Hepatocyte (in vitro differentiated cells): Measurements from ENCODE around the gene BCL2.

Experiments
- EZH2 ChIP-seq: fragments of 200-600 bp; sonication (generic); IDR thresholded peaks from 2 replicates; pipeline ENCODE4 v1.6.1; 2016; ENCODE audit warnings: antibody characterized with exemption, mild to moderate bottlenecking, borderline replicate concordance
- EZH2phosphoT487 ChIP-seq: fragments of 200-600 bp; sonication (generic); IDR thresholded peaks from one replicate; pipeline ENCODE4 v1.6.1; 2018; ENCODE audit warnings: antibody characterized with exemption, mild to moderate bottlenecking, low read depth, moderate library complexity; ENCODE audit not compliant: unreplicated experiment, severe bottlenecking
- TF ChIP-seq, protein P1 (sequence below): fragments of 200-600 bp; sonication (generic); IDR thresholded peaks from 2 replicates; pipeline ENCODE4 v1.5.1; 2016; ENCODE audit warnings: antibody characterized with exemption, mild to moderate bottlenecking; ENCODE audit not compliant: poor library complexity

DNA sequence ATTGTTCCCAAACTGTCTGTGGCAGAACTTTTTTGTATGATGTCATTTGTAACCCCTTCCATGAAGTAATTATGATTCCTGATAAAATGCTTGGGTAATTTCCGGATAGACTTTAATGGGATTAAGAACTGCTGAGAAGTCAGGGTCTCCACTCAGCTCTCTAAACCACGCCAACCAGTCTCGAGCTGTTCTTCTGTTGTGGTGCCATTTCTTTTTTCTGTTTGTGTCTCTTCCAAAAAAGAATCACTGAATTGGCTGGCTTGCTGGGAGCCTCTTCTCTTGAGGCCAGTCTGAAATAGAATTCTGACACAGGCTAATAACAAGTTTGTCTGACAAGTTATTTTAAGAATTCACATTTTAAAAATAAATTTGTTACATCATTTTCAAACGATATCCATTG lies 198.9 kb downstream of the BCL2 start:
- TF ChIP-seq EZH2phosphoT487: no peak
- TF ChIP-seq, protein P1, sequence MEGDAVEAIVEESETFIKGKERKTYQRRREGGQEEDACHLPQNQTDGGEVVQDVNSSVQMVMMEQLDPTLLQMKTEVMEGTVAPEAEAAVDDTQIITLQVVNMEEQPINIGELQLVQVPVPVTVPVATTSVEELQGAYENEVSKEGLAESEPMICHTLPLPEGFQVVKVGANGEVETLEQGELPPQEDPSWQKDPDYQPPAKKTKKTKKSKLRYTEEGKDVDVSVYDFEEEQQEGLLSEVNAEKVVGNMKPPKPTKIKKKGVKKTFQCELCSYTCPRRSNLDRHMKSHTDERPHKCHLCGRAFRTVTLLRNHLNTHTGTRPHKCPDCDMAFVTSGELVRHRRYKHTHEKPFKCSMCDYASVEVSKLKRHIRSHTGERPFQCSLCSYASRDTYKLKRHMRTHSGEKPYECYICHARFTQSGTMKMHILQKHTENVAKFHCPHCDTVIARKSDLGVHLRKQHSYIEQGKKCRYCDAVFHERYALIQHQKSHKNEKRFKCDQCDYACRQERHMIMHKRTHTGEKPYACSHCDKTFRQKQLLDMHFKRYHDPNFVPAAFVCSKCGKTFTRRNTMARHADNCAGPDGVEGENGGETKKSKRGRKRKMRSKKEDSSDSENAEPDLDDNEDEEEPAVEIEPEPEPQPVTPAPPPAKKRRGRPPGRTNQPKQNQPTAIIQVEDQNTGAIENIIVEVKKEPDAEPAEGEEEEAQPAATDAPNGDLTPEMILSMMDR: no peak
- no peak for TF ChIP-seq EZH2
